Panc1 (cell line): ENCODE results near the gene GRM7. TPM values are rescaled to one million over a fixed set of nuclear protein-coding genes. Genes with fewer than 3 reads are reported as not detected.

ENCODE experiments used
- ATAC-seq: fragments of 200-7000 bp; cut with Tn5 transposase; 2 replicates; pipeline ENCODE4 v1.9.1; 2020; ENCODE audit warnings: mild to moderate bottlenecking, moderate library complexity
- BruUV-seq: library from RNA; stranded (reverse); fragments of 400-500 nt; replicated peaks from 2 replicates; lab custom pipeline; 2021; lab: Mats Ljungman, UMichigan
- CTCF ChIA-PET: fragments of 300-600 bp; sonication (Branson Sonifier 250); formaldehyde crosslinking; loops from one replicate; lab custom pipeline; 2022; ENCODE audit warnings: antibody characterized with exemption; lab: Charles Lee
- POLR2A ChIA-PET: fragments of 300-600 bp; sonication (Branson Sonifier 250); formaldehyde crosslinking; loops from one replicate; lab custom pipeline; 2022; ENCODE audit warnings: antibody characterized with exemption; lab: Charles Lee
- DNase-seq: peaks from one replicate; pipeline ENCODE4 v3.0.0-alpha.2; 2010; ENCODE audit warnings: low read depth, low spot score
- H3K27ac ChIP-seq: 2 replicates; pipeline ENCODE4 v1.5.1; 2011; ENCODE audit warnings: mild to moderate bottlenecking, low read length, inconsistent platforms
- H3K27me3 ChIP-seq: fragments of 200-500 bp; sonication (Bioruptor generic); 2 replicates; pipeline ENCODE4 v1.6.0; 2014; ENCODE audit warnings: low read length, inconsistent platforms; ENCODE audit not compliant: control insufficient read depth, insufficient read depth
- H3K36me3 ChIP-seq: fragments of 200-500 bp; sonication (Bioruptor generic); 2 replicates; pipeline ENCODE4 v1.5.1; 2014; ENCODE audit warnings: inconsistent platforms, mild to moderate bottlenecking, low read length, moderate library complexity; ENCODE audit not compliant: control insufficient read depth, insufficient read depth
- H3K4me1 ChIP-seq: 2 replicates; pipeline ENCODE4 v1.5.1; 2011; ENCODE audit warnings: inconsistent platforms, mild to moderate bottlenecking, low read length, moderate library complexity; ENCODE audit not compliant: control insufficient read depth, insufficient read depth
- H3K4me3 ChIP-seq, 2 experiments: 2 replicates each; pipeline ENCODE4 v1.5.1; 2011 to 2012; ENCODE audit warnings: low read depth in 2 of 2, low read length in 2 of 2, mild to moderate bottlenecking in 2 of 2, inconsistent platforms in 1 of 2, moderate library complexity in 1 of 2
- H3K9me3 ChIP-seq: fragments of 200-500 bp; sonication (Bioruptor generic); 2 replicates; pipeline ENCODE4 v1.5.1; 2014; ENCODE audit warnings: low read depth, mild to moderate bottlenecking, inconsistent platforms, low read length, moderate library complexity; ENCODE audit not compliant: control insufficient read depth, insufficient read depth
- POLR2AphosphoS5 ChIP-seq: IDR thresholded peaks from 2 replicates; pipeline ENCODE4 v1.6.1; 2012; ENCODE audit warnings: mild to moderate bottlenecking, low read depth, low read length, moderate library complexity
- REST ChIP-seq, 2 experiments: IDR thresholded peaks; 2 replicates each; pipeline ENCODE4 v1.6.1; 2011 to 2012; ENCODE audit warnings: low read depth in 2 of 2, control low read depth in 1 of 2, low read length in 1 of 2, mild to moderate bottlenecking in 1 of 2, moderate library complexity in 1 of 2; ENCODE audit not compliant: insufficient read depth in 1 of 2
- SIN3A ChIP-seq: IDR thresholded peaks from 2 replicates; pipeline ENCODE4 v1.6.1; 2012; ENCODE audit warnings: low read depth, mild to moderate bottlenecking, low read length, moderate library complexity, borderline replicate concordance; ENCODE audit not compliant: insufficient read depth
- TCF7L2 ChIP-seq: IDR thresholded peaks from 2 replicates; pipeline ENCODE4 v1.6.1; 2011; ENCODE audit warnings: mild to moderate bottlenecking, low read depth, low read length, inconsistent platforms
- in situ Hi-C: cut with HindIII; loops from 2 replicates; pipeline ENCODE4 v1.10.0; 2016; ENCODE audit warnings: low sequenced_read_pairs, low pct_unique_long_range_greater_than_20kb
- intact Hi-C: fragments of 100-400 bp; cut with micrococcal nuclease; formaldehyde crosslinking; loops from one replicate; pipeline ENCODE4 v1.10.0; 2022; ENCODE audit not compliant: unreplicated experiment
- total RNA-seq: library from RNA; stranded (reverse); gene quantifications from one replicate; pipeline ENCODE4 v1.2.1, GENCODE V29; 2021; ENCODE audit not compliant: unreplicated experiment
- TF ChIP-seq, protein P1 (sequence below): fragments of 450-650 bp; IDR thresholded peaks from 2 replicates; pipeline ENCODE4 v1.5.1; 2017; ENCODE audit warnings: mild to moderate bottlenecking

The GRM7 gene
- total RNA-seq, 1 experiment from 2014 or later: not detected

DNA sequence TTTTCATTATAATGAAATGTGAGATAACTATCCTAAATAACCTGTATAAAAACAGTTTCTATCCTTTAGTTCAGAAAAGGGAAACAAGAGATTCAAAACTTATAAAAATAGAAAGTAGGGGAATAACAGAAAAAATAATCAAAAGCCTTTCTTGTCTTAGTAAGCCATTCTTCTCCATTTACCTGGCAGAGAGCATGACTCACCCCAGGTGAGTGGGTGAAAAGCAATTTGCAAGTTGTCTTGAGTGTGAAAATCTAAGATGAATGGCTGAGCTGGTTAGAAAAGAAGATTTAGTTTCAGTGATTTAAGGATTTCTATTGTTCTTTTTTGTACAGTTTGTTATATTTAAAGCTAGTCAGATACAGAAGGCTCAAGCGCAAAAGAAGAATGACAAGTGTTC is 702.0 kb downstream of the GRM7 start:
- Histone ChIP-seq H3K36me3 (no peaks in the 10 kb centered on the region), H3K4me3 (no peak overlapping the region), H3K27me3 (no peaks in the 10 kb centered on the region), H3K9me3 (no peaks in the 10 kb centered on the region), H3K27ac (no peak overlapping the region), H3K4me1 (no peaks in the 10 kb centered on the region)
- TF ChIP-seq, protein P1, sequence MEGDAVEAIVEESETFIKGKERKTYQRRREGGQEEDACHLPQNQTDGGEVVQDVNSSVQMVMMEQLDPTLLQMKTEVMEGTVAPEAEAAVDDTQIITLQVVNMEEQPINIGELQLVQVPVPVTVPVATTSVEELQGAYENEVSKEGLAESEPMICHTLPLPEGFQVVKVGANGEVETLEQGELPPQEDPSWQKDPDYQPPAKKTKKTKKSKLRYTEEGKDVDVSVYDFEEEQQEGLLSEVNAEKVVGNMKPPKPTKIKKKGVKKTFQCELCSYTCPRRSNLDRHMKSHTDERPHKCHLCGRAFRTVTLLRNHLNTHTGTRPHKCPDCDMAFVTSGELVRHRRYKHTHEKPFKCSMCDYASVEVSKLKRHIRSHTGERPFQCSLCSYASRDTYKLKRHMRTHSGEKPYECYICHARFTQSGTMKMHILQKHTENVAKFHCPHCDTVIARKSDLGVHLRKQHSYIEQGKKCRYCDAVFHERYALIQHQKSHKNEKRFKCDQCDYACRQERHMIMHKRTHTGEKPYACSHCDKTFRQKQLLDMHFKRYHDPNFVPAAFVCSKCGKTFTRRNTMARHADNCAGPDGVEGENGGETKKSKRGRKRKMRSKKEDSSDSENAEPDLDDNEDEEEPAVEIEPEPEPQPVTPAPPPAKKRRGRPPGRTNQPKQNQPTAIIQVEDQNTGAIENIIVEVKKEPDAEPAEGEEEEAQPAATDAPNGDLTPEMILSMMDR: no peak
- BruUV-seq: no TSS peak
- intact Hi-C loops: no loop called here
- ATAC-seq (no peak), DNase-seq (no peak)
- CTCF ChIA-PET: no interaction called here
- in situ Hi-C loops: no loop called here
- POLR2A ChIA-PET: no interaction called here

GRCh38 chr3:7565574-7565973 is 704.7 kb downstream of the GRM7 start:
- intact Hi-C loops (no loop called here), in situ Hi-C loops (no loop called here)
- BruUV-seq: no TSS peak
- H3K36me3 ChIP-seq: no peaks in the 10 kb centered on the region
- no peaks in the 10 kb centered on the region for H3K27me3 ChIP-seq
- DNase-seq (no peak), ATAC-seq (no peak)
- H3K27ac ChIP-seq: no peak overlapping the region
- ChIA-PET POLR2A (no interaction called here), CTCF (no interaction called here)
- H3K4me1 ChIP-seq: no peaks in the 10 kb centered on the region
- H3K4me3 ChIP-seq: no peak overlapping the region
- TF ChIP-seq REST (IDR thresholded peaks at IDR 0.05; ENCODE audit: insufficient read depth in 1 of 2, low read depth in 2 of 2, low read length in 1 of 2) (no peak), POLR2AphosphoS5 (no peak), SIN3A (no peak), TCF7L2 (no peak)
- TF ChIP-seq, protein P1: no peak
- H3K9me3 ChIP-seq: no peaks in the 10 kb centered on the region

GRCh38 chr3:7567160-7567559 is 706.2 kb downstream of the GRM7 start:
- Histone ChIP-seq H3K27me3 (no peaks in the 10 kb centered on the region), H3K27ac (no peak overlapping the region), H3K36me3 (no peaks in the 10 kb centered on the region), H3K4me1 (no peaks in the 10 kb centered on the region), H3K4me3 (no peak overlapping the region), H3K9me3 (no peaks in the 10 kb centered on the region)
- ATAC-seq (no peak), DNase-seq (no peak)
- in situ Hi-C loops (no loop called here), intact Hi-C loops (no loop called here)
- ChIA-PET CTCF (no interaction called here), POLR2A (no interaction called here)
- TF ChIP-seq REST (IDR thresholded peaks at IDR 0.05; ENCODE audit: insufficient read depth in 1 of 2, low read depth in 2 of 2, low read length in 1 of 2) (no peak), POLR2AphosphoS5 (no peak), SIN3A (no peak), TCF7L2 (no peak)
- TF ChIP-seq, protein P1: no peak
- no TSS peak for BruUV-seq
